ENCODE results near the gene DNAJC22. TPM values are rescaled to one million over a fixed set of nuclear protein-coding genes. Genes with fewer than 3 reads are reported as not detected.
A peak's percentile ranks its signal among the peaks of the same experiment; 100 is the strongest.
"Not testable (repeated sequence)": the region's sequence is repeated elsewhere in the genome, so short reads cannot be mapped to it uniquely, and the experiment has no call there.

DNAJC22 gene
- total and polyA plus RNA-seq, 9 of the 15 experiments (the other 6 are each of a cell fraction or from before 2014, with no cell fraction given) = 0.10 to 1.2 (median 0.47) TPM

DNA sequence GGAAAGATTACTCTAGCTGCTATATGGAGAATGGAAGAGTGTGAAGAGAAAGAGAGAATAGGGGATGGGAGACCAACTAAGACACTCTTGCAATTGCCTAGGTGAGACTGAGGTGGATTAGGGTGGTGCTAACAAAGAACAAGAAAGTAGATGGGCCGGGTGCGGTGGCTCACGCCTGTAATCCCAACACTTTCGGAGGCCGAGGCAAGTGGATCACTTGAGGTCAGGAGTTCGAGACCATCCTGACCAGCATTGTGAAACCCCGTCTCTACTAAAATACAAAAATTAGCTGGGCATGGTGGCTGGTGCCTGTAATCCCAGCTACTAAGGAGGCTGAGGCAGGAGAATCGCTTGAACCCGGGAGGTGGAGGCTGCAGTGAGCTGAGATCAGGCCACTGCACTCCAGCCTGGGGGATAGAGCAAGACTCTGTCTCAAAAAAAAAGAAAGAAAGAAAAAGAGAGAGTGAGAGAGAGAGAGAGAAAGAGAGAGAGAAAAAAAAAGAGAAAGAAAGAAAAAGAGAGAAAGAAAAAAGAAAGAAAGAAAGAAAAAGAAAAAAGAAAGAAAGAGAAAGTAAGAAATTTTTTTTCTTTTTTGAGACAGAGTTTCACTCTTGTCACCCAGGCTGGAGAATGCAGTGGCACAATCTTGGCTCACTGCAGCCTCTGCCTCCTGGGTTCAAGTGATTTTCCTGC lies 26.1 kb upstream of the DNAJC22 start:
- in situ Hi-C loops (cut with MboI); H3K4me3 ChIP-seq; FAIRE-seq; H3K27ac ChIP-seq (ENCODE audit: extremely low read depth, low read depth, low read length); H2AFZ ChIP-seq (ENCODE audit: low read depth, low read length); H3K9me3 ChIP-seq (replicated peaks; ENCODE audit: control insufficient read depth, insufficient read depth, low read depth, low read length); intact Hi-C loops (cut with micrococcal nuclease); DNase-seq (ENCODE audit: extremely low read depth in 1 of 4, low spot score in 3 of 4); H3K4me2 ChIP-seq (ENCODE audit: insufficient read depth, low read length); H3K27me3 ChIP-seq (ENCODE audit: control insufficient read depth in 2 of 2, insufficient read depth in 2 of 2, low read length in 2 of 2); BruUV-seq (replicated peaks); H3K9me1 ChIP-seq (ENCODE audit: control insufficient read depth, insufficient read depth, low read length); H4K20me1 ChIP-seq (replicated peaks; ENCODE audit: control insufficient read depth, insufficient read depth, low read length); H3K9ac ChIP-seq (ENCODE audit: insufficient read depth in 1 of 2, low read depth in 2 of 2, low read length in 2 of 2); ATAC-seq: not testable (repeated sequence)
- TF ChIP-seq, protein P1, sequence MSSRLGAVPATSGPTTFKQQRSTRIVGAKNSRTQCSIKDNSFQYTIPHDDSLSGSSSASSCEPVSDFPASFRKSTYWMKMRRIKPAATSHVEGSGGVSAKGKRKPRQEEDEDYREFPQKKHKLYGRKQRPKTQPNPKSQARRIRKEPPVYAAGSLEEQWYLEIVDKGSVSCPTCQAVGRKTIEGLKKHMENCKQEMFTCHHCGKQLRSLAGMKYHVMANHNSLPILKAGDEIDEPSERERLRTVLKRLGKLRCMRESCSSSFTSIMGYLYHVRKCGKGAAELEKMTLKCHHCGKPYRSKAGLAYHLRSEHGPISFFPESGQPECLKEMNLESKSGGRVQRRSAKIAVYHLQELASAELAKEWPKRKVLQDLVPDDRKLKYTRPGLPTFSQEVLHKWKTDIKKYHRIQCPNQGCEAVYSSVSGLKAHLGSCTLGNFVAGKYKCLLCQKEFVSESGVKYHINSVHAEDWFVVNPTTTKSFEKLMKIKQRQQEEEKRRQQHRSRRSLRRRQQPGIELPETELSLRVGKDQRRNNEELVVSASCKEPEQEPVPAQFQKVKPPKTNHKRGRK (tag; IDR thresholded peaks at IDR 0.05) = peak; percentile 91
- ChIA-PET POLR2A (interaction anchor here (0.9 to 2.9 kb wide), 3 partner anchors 15 to 54 kb away, joined by 3 to 21 read pairs (median 3); no protein-coding TSS in a partner anchor), CTCF (ENCODE audit: low intra/inter-chr PET ratio) (interaction anchor here (0.7 kb wide), 1 partner anchor 329 kb away, joined by 3 read pairs; no protein-coding TSS in a partner anchor)
- Histone ChIP-seq H3K36me3 (ENCODE audit: control insufficient read depth, insufficient read depth, low read length) (peaks cover 15% of the 10 kb centered on the region; the same call in 2 of the 3 replicates), H3K4me1 (replicated peaks in 1 of 2; ENCODE audit: control insufficient read depth in 2 of 2, insufficient read depth in 2 of 2, low read length in 2 of 2) (peaks cover 5 to 13% of the 10 kb centered on the region in 2 experiments; a peak in 3 of 5 replicates), H3K79me2 (ENCODE audit: control insufficient read depth, insufficient read depth, low read length) (peaks cover 22% of the 10 kb centered on the region)
- WGBS (ENCODE audit: insufficient coverage, low coverage, missing lambda C conversion rate) = 77% methylated on average over 9 of the region's 9 CpGs

DNA sequence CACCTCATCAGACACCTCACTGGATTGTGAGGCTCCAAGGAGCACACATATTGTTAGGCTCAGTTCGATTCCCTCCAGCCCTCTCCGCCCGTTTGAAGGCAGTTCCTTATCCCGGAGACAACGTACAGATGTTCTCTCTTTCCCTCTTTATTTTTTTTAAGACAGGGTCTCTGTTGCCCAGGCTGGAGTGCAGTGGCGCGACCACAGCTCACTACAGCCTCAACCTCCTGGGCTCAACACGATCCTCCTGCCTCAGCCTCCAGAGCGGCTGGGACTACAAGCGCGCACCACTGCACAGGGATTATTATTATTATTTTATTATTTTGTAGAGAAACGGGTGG lies 24.4 kb upstream of the DNAJC22 start:
- WGBS (ENCODE audit: insufficient coverage, low coverage, missing lambda C conversion rate) = 4% methylated on average over 12 of the region's 12 CpGs
- POLR2A ChIA-PET = interaction anchor here (0.6 to 3.1 kb wide), 21 partner anchors 9 to 312 kb away, joined by 3 to 32 read pairs (median 6); partner anchors contain the start of genes C1QL4, DNAJC22, PRPH and TUBA1B
- DNase-seq (ENCODE audit: extremely low read depth in 1 of 4, low spot score in 3 of 4) (no peak), FAIRE-seq (no peak), ATAC-seq (peak; percentile 2)
- Histone ChIP-seq H3K36me3 (ENCODE audit: control insufficient read depth, insufficient read depth, low read length) (peaks cover 33% of the 10 kb centered on the region; the same call in 2 of the 3 replicates), H2AFZ (ENCODE audit: low read depth, low read length) (peak overlapping the region; percentile 93), H3K4me2 (ENCODE audit: insufficient read depth, low read length) (peak overlapping the region; percentile 94), H3K79me2 (ENCODE audit: control insufficient read depth, insufficient read depth, low read length) (peaks cover 22% of the 10 kb centered on the region), H3K27me3 (ENCODE audit: control insufficient read depth in 2 of 2, insufficient read depth in 2 of 2, low read length in 2 of 2) (no peaks in the 10 kb centered on the region), H3K27ac (ENCODE audit: extremely low read depth, low read depth, low read length) (peak overlapping the region; percentile 85), H3K9me1 (ENCODE audit: control insufficient read depth, insufficient read depth, low read length) (no peaks in the 10 kb centered on the region), H3K9me3 (replicated peaks; ENCODE audit: control insufficient read depth, insufficient read depth, low read depth, low read length) (no peaks in the 10 kb centered on the region), H4K20me1 (replicated peaks; ENCODE audit: control insufficient read depth, insufficient read depth, low read length) (no peaks in the 10 kb centered on the region), H3K9ac (ENCODE audit: insufficient read depth in 1 of 2, low read depth in 2 of 2, low read length in 2 of 2) (peak overlapping the region; percentile 90 to 94), H3K4me1 (replicated peaks in 1 of 2; ENCODE audit: control insufficient read depth in 2 of 2, insufficient read depth in 2 of 2, low read length in 2 of 2) (peaks cover 5 to 16% of the 10 kb centered on the region in 2 experiments; a peak in 3 of 5 replicates), H3K4me3 (peak overlapping the region; percentile 74)
- CTCF ChIA-PET (ENCODE audit: low intra/inter-chr PET ratio) = no interaction called here
- intact Hi-C loops (cut with micrococcal nuclease) (no loop called here), in situ Hi-C loops (cut with MboI) (no loop called here)
- TSS peak; percentile 97 for BruUV-seq (replicated peaks)
- TF ChIP-seq SMARCA5 (IDR thresholded peaks at IDR 0.05) = peak; percentile 84; the same call in 1 of the 2 replicates
- 0 out of 2 replicates have a peak, but pooled peaks have one; percentile 44 for TF ChIP-seq GABPA (tag; conservative IDR thresholded peaks at IDR 0.05; ENCODE audit: low read depth)
- TF ChIP-seq SUPT5H (IDR thresholded peaks at IDR 0.05) = peak; percentile 13; the same call in 1 of the 2 replicates
- TF ChIP-seq POLR2A (conservative IDR thresholded peaks at IDR 0.05) = 0 out of 2 replicates have a peak, but pooled peaks have one; percentile 25
- no peak for TF ChIP-seq C11orf30 (IDR thresholded peaks at IDR 0.05; ENCODE audit: low read depth)
- 0 out of 2 replicates have a peak, but pooled peaks have one; percentile 6 for TF ChIP-seq ZNF583 (CRISPR knock-in tag; IDR thresholded peaks at IDR 0.05)
- peak; percentile 13; the same call in 1 of the 2 replicates for TF ChIP-seq LARP7 (IDR thresholded peaks at IDR 0.05)
- TF ChIP-seq EGR1 (conservative IDR thresholded peaks at IDR 0.05) = no peak
- TF ChIP-seq, protein P2, sequence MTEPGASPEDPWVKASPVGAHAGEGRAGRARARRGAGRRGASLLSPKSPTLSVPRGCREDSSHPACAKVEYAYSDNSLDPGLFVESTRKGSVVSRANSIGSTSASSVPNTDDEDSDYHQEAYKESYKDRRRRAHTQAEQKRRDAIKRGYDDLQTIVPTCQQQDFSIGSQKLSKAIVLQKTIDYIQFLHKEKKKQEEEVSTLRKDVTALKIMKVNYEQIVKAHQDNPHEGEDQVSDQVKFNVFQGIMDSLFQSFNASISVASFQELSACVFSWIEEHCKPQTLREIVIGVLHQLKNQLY (CRISPR knock-in tag; conservative IDR thresholded peaks at IDR 0.05) = 0 out of 4 replicates have a peak, but pooled peaks of 1 of the 2 experiments have one; percentile 10
- TF ChIP-seq, protein P3, sequence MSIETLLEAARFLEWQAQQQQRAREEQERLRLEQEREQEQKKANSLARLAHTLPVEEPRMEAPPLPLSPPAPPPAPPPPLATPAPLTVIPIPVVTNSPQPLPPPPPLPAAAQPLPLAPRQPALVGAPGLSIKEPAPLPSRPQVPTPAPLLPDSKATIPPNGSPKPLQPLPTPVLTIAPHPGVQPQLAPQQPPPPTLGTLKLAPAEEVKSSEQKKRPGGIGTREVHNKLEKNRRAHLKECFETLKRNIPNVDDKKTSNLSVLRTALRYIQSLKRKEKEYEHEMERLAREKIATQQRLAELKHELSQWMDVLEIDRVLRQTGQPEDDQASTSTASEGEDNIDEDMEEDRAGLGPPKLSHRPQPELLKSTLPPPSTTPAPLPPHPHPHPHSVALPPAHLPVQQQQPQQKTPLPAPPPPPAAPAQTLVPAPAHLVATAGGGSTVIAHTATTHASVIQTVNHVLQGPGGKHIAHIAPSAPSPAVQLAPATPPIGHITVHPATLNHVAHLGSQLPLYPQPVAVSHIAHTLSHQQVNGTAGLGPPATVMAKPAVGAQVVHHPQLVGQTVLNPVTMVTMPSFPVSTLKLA (conservative IDR thresholded peaks at IDR 0.05) = peak in 1 of 2 experiments; percentile 0; a peak in 1 of 4 replicates
